Hematopoietic multipotent progenitor cell treated with erythropoietin and hydrocortisone succinate and interleukin-3 and kit ligand, for 17 days (in vitro differentiated cells): Measurements from ENCODE around the gene ZNHIT2.
A peak's percentile ranks its signal among the peaks of the same experiment; 100 is the strongest.
"Not testable (repeated sequence)": the region's sequence is repeated elsewhere in the genome, so short reads cannot be mapped to it uniquely, and the experiment has no call there.

Source experiments
- DNase-seq: peaks from one replicate; pipeline ENCODE4 v3.0.0-alpha.2; 2015; ENCODE audit warnings: low spot score

Gene ZNHIT2

DNA sequence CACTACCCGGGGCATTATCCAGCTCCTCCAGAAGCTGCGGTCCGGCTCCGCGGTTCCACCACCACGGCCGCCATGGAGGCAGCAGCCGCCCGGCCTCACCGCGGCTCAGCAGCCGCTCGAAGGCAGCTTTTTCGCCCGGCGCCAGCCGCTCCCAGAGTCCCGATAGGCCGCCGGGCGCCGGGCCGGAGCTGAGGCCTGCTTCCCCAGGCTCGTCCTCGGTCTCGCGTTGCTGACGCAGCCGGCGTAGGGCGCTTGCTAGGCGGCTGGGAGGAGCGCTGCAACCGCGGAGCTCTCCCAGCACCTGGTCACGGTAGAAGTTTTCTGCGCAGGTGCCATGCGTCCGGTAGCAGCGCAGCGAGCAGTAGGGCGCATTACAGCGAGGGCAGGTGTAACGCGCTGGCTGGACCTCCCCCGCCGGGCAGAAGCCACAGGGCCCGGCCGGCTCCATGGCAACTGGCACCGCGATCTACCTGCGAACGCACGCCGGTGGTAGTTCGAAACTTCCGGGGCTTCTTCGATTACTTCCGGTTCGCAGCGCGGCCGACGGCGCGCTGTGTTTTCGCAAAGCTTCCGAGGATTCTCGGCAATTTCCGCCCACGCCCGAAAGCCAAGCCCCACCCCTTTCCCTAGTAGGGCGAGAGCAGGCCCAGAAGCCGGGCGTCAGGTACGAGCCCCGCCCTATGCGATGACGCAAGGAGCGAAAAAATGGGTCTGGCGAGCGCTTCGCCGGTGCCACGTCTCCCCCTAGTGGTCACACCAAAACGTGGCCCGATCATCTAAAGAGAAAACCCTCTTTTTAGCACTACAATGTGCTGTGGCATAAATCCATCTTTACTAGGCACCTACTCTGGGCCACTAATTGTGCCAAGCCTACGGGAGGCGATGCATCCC lies at the start of gene ZNHIT2:
Gene ZNHIT2, minus strand, starts transcription at position 496 of the 891 bp plus-strand sequence. Its CDS starts 48 bp downstream, at position 448.
- peak; percentile 100 for DNase-seq

DNA sequence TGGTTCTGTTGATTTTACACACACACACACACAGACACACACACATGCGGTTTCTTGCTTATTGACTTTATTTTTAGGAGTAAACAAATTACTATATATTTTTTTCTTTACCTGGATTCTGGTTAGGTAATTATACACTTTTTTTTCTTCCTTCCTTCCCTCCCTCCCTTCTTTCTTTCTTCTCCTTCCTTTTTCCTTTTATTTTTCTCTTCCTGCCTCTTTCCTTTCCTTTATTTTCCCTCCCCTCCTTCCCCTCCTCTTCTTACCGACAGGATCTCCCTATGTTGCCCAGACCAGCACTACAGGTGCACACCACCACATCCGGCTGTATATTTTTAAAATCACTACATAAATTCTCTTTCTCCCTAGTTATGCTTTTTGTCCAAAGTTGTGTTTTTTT lies 49.4 kb upstream of the ZNHIT2 start:
- no peak for DNase-seq

DNA sequence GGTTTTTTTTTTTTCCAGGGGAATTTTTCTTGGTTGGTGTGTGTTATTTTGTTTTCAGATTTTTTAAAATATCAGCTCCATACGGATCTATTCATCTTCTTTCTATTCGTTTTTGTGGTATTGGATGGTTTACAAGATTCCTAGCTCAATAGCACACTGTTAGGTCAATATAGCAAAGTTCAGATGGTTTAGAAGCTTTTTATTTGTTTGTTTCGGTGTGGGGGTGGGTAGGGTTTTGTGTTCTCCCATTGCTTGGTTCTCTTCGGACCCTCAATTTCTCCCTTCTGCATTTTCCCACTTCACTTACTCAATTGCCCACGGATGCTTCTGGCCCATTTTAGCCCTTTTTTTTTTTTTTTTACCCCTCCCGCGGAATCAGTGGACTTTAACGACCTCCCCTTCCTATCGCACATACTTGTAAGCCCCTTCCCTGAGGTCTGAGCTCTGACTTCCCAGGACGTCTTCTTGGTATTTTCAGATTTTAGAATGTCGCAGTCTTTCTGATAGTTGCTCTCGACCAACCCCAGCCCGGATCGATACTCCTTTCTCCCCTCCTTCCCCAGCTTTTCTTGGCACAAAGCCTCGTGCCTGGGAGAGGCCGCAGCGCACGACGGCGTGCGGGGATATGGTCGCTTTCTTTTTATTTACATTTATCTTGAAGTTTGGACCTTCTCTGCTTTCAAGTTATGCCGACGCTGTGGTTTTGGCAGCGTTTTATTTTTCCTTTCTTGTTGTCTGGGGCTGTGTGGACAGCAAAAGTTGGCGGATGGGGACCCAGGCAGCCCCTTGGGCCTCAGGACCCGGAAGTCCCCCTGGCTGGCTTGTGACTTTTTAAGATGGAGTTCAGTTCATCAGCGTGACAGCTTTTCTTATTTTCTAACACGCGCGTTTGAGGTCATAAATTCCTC lies 48.2 kb upstream of the ZNHIT2 start:
- DNase-seq: no peak

DNA sequence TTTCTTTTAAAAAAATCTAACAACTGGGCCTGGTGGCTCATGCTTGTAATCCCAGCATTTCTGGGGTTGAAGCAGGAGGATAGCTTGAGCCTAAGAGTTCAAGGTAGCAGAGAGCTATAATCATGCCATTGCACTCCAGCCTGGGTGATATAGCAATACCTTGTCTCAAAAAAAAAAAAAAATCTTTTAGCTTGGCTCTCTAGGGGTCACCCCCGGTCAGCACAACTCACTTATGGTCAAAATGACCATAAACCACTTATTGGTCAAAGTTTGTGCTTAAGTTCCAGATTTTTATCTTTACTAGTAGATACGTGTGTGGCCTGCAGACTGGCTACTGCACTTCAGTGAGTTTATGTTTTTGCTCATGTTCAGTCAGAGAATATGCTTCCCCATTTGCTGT lies 46.2 kb upstream of the ZNHIT2 start:
- DNase-seq: no peak

DNA sequence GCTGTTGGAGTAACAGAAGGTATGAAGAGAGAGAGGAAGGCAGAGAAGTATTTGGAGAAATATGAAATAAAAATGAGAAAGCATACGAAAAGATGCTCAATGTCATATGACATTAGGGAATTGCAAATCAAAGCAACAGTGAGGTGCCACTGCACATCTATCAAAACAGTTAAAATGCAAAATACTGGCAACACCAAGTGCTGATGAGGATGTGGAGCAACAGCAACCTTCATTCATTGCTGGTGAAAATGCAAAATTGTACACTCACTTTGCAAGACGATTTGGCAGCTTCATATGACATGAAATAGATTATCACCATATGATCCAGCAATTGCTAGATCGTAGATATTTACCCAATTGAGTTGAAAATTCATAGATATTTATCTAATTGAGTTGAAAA lies 43.1 kb upstream of the ZNHIT2 start:
- DNase-seq: no peak

DNA sequence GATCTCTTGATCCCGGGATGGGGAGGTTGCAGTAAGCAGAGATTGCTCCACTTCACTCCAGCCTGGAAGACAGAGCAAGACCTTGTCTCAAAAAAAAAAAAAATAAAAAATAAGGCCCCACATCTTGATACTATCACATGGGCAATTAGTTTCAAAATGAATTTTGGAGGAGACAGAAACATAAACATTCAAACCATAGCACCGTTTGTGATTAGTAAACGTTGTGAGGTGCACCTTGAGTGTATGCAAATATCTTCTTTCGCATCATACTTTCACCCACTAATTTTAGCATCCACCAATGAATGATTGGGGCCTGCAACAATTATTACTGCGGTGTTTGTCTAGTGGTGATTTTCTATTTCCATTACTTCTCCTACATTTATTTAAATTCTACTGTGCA lies 41.5 kb upstream of the ZNHIT2 start:
- no peak for DNase-seq

DNA sequence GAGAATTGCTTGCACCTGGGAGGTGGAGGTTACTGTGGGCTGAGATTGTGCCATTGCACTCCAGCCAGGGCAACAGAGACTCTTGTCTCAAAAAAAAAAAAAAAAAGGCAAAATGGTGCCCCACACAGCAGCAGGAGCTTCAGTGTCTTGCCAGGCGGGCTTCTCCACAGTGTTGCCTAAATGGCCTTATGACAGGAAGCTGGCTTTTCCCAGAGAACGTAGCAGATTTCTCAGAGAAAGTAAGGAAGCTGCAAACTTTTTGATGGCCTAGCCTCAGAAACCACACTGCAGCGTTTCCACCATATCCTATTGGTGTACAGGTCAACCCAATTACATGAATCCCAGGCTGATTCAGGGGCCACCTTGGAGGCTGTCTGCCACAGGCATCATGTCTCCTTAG lies 39.8 kb upstream of the ZNHIT2 start:
- no peak for DNase-seq

DNA sequence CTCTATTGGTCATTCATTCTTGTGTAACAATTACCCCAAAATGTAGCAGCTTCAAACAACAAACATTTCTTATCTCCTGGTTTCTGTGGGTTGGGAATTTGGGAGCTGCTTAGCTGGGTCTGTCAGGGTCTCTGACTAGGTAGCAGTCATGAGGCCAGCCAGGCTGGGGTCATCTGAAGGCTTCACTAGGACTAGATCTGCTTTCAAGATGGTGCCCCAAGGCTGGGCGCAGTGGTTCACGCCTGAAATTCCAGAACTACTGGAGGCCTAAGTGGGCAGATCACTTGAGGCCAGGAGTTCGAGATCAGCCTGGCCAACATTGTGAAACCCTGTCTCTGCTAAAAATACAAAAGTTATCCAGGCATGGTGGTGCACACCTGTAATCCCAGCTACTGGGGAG lies 39.4 kb upstream of the ZNHIT2 start:
- DNase-seq: no peak

DNA sequence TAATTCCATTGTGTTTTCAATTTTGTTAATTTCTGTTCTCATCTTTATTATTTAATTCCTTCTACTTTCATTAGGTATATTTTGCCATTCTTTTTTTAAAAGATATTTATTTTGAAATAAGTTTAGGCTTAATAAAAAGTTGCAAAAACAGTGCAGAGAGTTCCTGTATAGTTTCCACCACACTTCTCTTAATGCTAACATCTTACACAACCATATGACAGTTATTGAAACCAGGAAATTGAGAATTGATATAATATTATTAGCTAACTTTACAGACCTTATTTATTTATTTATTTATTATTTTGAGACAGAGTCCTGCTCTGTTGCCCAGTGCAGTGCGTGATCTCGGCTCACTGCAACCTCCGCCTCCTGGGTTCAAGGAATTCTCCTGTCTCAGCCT lies 38.8 kb upstream of the ZNHIT2 start:
- no peak for DNase-seq

DNA sequence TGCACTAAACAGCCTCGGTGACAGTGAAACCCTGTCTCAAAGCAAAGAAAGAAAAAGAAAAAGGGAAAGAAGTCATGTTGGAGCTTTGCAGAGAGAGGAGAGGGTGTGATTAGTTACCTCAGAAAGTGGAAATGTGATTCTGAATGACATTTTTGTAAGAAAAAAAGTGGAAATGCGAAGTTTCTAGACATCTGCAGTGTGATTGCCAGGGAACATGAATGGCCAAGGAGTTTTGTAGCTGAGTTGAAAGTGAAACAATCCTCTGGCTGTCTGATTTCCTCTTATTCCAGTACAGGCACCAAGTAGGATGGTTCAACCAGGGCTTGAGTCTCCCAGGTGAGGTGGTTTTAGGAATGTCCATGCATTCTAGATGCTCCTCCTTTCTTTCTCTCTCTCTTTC lies 34.6 kb upstream of the ZNHIT2 start:
- DNase-seq: no peak

DNA sequence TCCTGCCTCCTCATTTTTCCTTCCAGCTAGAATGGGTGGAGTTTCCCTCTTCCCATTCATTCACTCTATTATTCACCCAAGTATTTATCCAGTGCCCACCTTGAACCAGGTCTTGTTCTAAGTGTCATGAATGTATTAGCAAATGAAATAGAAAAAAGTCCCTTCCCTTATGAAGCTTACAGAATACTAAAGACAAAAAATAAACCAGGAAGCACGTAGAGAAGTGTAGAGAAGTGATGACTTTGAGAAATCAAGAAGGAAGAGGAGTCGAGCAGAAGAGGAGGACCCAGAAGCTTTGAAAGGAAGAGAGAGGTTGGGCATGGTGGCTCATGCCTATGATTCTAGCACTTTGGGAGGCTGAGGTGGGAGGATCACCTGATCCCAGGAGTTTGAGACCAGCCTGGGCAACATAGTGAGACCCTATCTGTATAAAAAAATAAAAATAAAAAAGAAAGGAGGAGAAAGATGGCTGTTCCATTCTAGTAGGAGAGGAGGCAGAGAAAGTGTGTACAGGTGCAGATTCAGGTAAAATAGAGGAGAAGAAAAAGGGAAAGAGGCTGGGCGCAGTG lies 33.9 kb upstream of the ZNHIT2 start:
- no peak for DNase-seq

DNA sequence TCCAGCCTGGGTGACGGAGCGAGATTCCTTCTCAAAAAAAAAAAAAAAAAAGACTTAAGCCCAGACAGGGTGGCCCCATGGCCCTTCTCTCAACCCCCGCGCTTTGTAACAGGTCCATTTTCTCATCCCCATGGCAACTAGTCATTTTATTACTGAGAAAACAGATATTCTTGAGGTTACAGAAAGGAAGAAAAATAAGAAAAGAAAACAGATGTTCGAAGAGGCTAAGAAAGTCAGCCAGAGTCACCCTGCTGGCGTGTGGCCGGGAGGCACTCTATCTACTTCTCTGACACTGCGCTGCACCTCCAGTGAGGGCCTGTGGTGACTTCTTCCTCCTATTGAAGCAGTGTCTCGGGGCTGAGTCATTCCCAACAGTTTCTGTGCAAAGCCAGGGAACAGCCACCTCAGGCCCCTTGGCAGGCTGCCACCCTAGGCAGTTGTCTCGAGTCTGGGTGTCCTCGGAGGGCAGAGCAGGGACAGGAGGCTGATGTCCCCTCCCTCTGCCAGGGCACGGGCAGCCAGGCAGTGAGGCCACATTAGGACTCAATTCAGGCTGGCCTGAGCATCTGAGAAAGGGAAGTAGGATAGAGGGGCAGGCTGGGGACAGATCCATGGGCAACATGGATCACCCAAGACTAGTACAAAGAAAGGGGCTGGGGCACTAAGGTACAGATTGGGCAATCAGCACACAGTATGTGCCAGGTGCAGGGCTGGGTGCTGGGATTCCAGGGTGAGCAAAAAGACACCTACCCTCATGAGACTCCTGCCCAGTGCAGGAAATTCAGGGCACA lies 33.2 kb upstream of the ZNHIT2 start:
- peak; percentile 95 for DNase-seq

DNA sequence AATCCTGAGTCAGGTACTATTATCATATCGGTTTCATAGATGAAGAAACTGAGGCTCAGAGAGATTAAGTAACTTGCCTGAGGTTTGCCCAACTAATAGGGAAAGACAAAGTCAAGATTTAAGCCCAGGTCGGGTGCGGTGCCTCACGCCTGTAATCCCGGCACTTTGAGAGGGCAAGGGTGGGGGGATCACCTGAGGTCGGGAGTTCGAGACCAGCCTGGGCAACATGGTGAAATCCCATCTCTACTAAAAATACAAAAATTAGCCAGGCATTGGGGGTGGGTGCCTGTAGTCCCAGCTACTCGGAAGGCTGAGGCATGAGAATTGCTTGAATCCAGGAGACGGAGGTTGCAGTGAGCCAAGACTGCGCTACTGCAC lies 32.6 kb upstream of the ZNHIT2 start:
- not testable (repeated sequence) for DNase-seq

DNA sequence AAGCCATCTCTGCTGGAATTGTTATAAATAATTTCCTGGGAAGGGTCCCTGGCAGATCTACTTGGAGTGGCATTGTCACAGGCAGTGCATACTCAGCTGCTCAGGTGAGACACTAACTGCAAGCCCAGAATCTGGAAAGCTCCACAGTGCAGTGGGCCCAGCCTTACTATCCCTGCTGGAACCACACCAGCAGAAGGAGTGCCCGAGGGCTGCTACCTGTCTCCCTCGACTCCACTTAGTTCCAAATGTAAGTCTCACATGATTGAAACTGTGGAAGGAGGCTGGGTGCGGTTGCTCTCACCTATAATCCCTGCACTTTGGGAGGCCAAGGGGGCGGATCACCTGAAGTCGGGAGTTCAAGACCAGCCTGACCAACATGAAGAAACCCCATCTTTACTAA lies 31.2 kb upstream of the ZNHIT2 start:
- no peak for DNase-seq

DNA sequence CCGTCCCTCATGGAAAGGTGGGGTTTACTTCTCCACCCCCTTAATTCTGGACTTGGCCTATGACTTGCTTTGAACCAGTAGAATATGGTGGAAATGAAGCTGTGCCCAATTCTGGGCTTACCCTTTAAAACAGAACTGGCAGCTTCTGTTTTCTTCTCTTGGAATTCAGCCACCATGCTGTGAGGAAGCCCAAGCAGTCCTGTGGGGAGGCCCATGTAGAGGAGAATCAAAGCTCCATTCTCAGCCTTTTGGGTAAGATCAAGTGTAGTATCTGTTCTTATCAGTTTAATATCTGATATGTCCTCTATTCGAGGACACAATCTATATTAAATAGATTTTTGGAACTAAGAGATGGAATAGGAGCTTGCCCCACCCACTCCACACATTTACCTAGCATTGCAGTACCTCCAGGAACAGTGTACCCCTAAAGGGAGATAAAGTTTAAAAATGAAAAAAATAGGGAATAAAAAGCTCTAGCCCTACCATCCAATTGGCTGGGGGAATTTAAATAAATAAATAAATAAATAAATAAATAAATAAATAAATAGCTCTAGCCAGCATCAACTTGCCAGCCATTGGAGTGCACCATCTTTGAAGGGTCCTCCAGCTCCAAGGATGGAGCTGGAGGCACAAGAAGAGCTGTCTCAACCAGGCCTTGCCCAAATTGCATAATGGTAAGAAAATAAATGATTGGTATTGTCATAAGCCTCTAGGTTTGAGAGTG lies 30.0 kb upstream of the ZNHIT2 start:
- DNase-seq: no peak

DNA sequence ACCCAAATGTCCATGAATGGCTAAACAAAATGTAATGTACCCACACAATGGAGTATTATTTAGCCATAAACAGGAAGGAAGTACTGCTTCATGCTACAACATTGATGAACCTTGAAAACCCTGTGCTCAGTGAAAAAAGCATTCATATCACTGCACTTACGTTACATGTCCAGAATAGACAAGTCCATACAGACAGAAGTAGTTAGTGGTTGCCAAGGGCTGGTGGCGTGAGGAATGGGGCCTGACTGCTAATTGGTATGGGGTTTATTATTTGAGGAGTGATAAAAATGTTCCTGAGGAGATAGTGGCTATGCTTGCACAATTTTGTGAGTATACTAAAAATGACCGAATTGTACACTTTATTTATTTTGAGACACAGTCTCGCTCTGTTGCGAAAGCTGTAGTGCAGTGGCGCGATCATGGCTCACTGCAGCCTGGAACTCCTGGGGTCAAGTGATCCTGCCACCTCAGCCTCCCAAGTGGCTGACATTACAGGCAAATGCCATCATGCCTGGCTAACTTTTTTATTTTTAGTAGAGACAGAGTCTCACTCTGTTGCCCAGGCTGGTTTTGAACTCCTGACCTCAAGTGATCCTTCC lies 24.5 kb upstream of the ZNHIT2 start:
- no peak for DNase-seq

DNA sequence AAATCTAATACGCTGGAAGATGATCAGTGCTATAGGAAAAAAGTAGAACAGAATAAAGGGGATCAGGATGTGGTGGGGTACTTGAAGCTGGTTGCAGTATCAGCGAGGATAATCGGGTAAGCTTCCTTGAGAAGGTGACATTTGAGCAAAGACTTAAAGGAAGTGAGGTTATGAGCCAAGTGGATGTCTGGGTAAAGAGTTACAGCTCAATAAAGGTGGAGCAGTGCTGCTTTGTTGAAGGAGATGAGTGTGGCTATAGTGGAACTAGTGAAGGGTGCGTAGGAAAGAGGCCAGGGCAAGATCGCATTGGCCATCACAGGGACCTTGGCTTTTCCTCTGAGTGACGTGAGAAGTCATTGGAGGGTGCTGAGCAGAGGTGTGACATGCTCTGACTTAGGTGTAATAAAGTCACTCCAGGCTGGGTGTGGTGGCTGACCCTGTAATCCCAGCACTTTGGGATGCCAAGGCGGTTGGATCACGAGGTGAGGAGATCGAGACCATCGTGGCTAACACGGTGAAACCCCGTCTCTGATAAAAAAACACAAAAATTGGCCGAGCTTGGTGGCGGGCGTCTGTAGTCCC lies 19.1 kb upstream of the ZNHIT2 start:
- no peak for DNase-seq

DNA sequence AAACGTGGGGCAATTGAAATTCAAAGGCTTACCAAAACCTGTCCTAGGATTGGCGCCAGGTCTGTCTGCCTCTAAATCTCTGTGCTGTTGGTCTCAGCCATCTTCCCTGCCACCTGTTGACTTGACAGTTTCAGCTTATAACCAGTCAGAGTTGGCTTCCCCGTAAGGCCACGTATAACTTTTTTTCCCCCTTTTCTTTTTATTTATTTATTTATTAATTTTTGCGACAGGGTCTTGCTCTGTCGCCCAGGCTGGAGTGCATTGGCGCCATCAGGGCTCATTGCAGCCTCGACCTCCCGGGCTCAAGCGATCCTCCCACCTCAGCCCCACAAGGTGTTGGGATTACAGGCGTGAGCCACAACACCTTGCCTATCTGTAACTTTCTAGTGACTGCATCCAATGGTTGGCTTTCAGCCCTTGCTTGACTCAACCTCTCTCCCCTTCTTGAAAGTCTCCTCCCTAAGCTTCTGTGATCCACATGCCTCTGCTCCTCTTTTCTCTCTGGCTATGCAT lies 18.2 kb upstream of the ZNHIT2 start:
- no peak for DNase-seq

DNA sequence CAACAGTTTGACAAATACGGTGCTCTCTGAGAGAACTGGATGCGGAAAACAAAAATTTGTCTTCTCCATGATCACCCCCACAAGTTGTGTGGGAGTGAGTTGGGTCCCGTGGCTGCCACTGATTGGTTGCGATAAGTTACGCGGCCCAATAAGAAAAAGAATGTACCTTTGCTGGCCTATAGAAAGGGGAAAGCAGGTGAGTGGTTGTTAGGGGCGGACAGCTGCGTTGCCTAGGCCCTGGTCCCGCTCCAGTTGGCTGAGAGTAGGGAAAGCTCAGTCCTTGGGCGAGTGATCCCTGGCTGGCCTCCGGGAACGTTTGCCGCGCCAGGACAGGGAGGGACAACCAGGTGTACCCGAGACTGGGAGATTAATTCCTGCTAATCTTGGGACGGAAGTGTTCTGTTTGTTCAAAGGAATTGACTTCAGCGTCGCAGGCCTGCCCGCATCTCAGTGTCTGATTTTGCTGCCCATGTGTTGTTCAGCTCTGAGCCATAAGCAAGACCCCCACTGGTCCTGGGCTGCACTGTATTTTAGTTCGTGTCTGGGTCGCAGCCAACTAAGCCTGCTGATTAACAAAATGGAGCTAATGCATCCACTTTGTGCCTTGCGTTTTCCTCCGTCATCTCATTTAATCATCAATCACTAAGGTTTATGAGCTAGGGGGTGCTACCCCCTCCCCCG lies 17.6 kb upstream of the ZNHIT2 start:
- DNase-seq: peak; percentile 95
